ENCODE results near the gene CRYGA.

The CRYGA gene

GRCh38 chr2:208163489-208163888 lies at the start of gene CRYGA:
Gene CRYGA (minus strand): TSS chr2:208163589. CDS start chr2:208163556, 33 bp downstream.
- no peak for DNase-seq

- DNase-seq: no peak
These were observed 47.5 kb upstream of the CRYGA start for GRCh38 chr2:208210688-208211451.

- no peak for DNase-seq
These were observed 45.1 kb upstream of the CRYGA start for GRCh38 chr2:208208335-208209085.

GRCh38 chr2:208207769-208208168 lies 44.4 kb upstream of the CRYGA start:
- no peak for DNase-seq

- DNase-seq: no peak
These were observed 40.8 kb upstream of the CRYGA start for GRCh38 chr2:208204166-208204565.

GRCh38 chr2:208195531-208195930 lies 32.1 kb upstream of the CRYGA start:
- DNase-seq: no peak

- DNase-seq: no peak
These were observed 29.3 kb upstream of the CRYGA start for GRCh38 chr2:208192611-208193236.

GRCh38 chr2:208189810-208190503 lies 26.6 kb upstream of the CRYGA start, which contains the start of gene C2orf80:
Gene C2orf80 (minus strand): TSS chr2:208190030. CDS start chr2:208186986, 3,044 bp downstream.
- DNase-seq: no peak

GRCh38 chr2:208189069-208189809 lies 25.9 kb upstream of the CRYGA start:
- no peak for DNase-seq

GRCh38 chr2:208186893-208187292 lies 23.5 kb upstream of the CRYGA start:
- DNase-seq: no peak

GRCh38 chr2:208186465-208186864 lies 23.1 kb upstream of the CRYGA start:
- no peak for DNase-seq

GRCh38 chr2:208183972-208184705 lies 20.8 kb upstream of the CRYGA start:
- DNase-seq: no peak

GRCh38 chr2:208183526-208183925 lies 20.1 kb upstream of the CRYGA start:
- no peak for DNase-seq

GRCh38 chr2:208182835-208183234 lies 19.4 kb upstream of the CRYGA start:
- no peak for DNase-seq

GRCh38 chr2:208179028-208179609 lies 15.7 kb upstream of the CRYGA start:
- DNase-seq: no peak

- DNase-seq: no peak
These were observed 12.4 kb upstream of the CRYGA start for GRCh38 chr2:208175840-208176153.

GRCh38 chr2:208175069-208175839 lies 11.9 kb upstream of the CRYGA start:
- DNase-seq: peak; percentile 67

- no peak for DNase-seq
These were observed 10.8 kb upstream of the CRYGA start for GRCh38 chr2:208174144-208174543.

GRCh38 chr2:208172125-208172524 lies 8.7 kb upstream of the CRYGA start:
- DNase-seq: no peak

GRCh38 chr2:208164951-208165755 lies 1.8 kb upstream of the CRYGA start:
- DNase-seq: no peak
